ENCODE results near the gene ETFA. TPM values are rescaled to one million over a fixed set of nuclear protein-coding genes. Genes with fewer than 3 reads are reported as not detected.

The ETFA gene
- total RNA-seq, 2 experiments from 2014 or later = 159 to 164 TPM

GRCh38 chr15:76234337-76234889 is 76.9 kb downstream of the ETFA start:
- TF ChIP-seq CTCF (IDR thresholded peaks at IDR 0.05) = no peak
- Mint-ChIP-seq H3K4me3 (no peak overlapping the region), H3K9me3 (no peaks in the 10 kb centered on the region), H3K4me1 (ENCODE audit: low read depth) (no peaks in the 10 kb centered on the region), H3K27ac (no peak overlapping the region), H3K27me3 (no peaks in the 10 kb centered on the region), H3K36me3 (ENCODE audit: low read depth) (peaks cover 8% of the 10 kb centered on the region)
- intact Hi-C loops (cut with micrococcal nuclease) = no loop called here
- ChIA-PET CTCF (interaction anchor here (1.1 to 2.3 kb wide), 3 partner anchors 10 to 632 kb away, joined by 3 to 10 read pairs (median 4); no protein-coding TSS in a partner anchor), POLR2A (no interaction called here)
- DNase-seq = no peak
- ATAC-seq = no peak

- POLR2A ChIA-PET = no interaction called here
- intact Hi-C loops (cut with micrococcal nuclease) = no loop called here
Measured at GRCh38 chr15:76233921-76234320, 77.3 kb downstream of the ETFA start.

GRCh38 chr15:76229266-76229665 is 82.0 kb downstream of the ETFA start:
- intact Hi-C loops (cut with micrococcal nuclease) = no loop called here
- DNase-seq (no peak), ATAC-seq (no peak)
- H3K27ac Mint-ChIP-seq = no peak overlapping the region
- H3K4me3 Mint-ChIP-seq = no peak overlapping the region
- peaks cover 21% of the 10 kb centered on the region for H3K36me3 Mint-ChIP-seq (ENCODE audit: low read depth)
- peaks cover 3% of the 10 kb centered on the region for H3K4me1 Mint-ChIP-seq (ENCODE audit: low read depth)
- POLR2A ChIA-PET = no interaction called here
- CTCF ChIA-PET = interaction anchor here (1.2 kb wide), 1 partner anchor 19 kb away, joined by 3 read pairs; no protein-coding TSS in a partner anchor
- no peaks in the 10 kb centered on the region for H3K27me3 Mint-ChIP-seq
- no peaks in the 10 kb centered on the region for H3K9me3 Mint-ChIP-seq
- TF ChIP-seq CTCF (IDR thresholded peaks at IDR 0.05) = no peak

More at GRCh38 chr15:76233921-76234320, 77.3 kb downstream of the ETFA start:
- Mint-ChIP-seq H3K36me3 (ENCODE audit: low read depth) (peaks cover 8% of the 10 kb centered on the region), H3K4me1 (ENCODE audit: low read depth) (no peaks in the 10 kb centered on the region), H3K9me3 (no peaks in the 10 kb centered on the region), H3K27ac (no peak overlapping the region), H3K27me3 (no peaks in the 10 kb centered on the region), H3K4me3 (no peak overlapping the region)
- CTCF ChIA-PET = interaction anchor here (1.1 to 1.6 kb wide), 2 partner anchors 108 to 632 kb away, joined by 3 to 4 read pairs; no protein-coding TSS in a partner anchor
- DNase-seq (no peak), ATAC-seq (no peak)
- TF ChIP-seq CTCF (IDR thresholded peaks at IDR 0.05) = no peak

GRCh38 chr15:76223521-76223920 is 87.7 kb downstream of the ETFA start:
- peaks cover 3% of the 10 kb centered on the region for H3K4me1 Mint-ChIP-seq (ENCODE audit: low read depth)
- H3K27me3 Mint-ChIP-seq = no peaks in the 10 kb centered on the region
- DNase-seq = no peak
- peaks cover 47% of the 10 kb centered on the region for H3K36me3 Mint-ChIP-seq (ENCODE audit: low read depth)
- no peak overlapping the region for H3K27ac Mint-ChIP-seq
- intact Hi-C loops (cut with micrococcal nuclease) = no loop called here
- no peak for TF ChIP-seq CTCF (IDR thresholded peaks at IDR 0.05)
- ATAC-seq = no peak
- POLR2A ChIA-PET = no interaction called here
- H3K4me3 Mint-ChIP-seq = no peak overlapping the region
- no peaks in the 10 kb centered on the region for H3K9me3 Mint-ChIP-seq
- CTCF ChIA-PET = no interaction called here

- POLR2A ChIA-PET = no interaction called here
- intact Hi-C loops (cut with micrococcal nuclease) = no loop called here
Measured at GRCh38 chr15:76222159-76222558, 89.1 kb downstream of the ETFA start.

More at GRCh38 chr15:76222159-76222558, 89.1 kb downstream of the ETFA start:
- ATAC-seq = no peak
- Mint-ChIP-seq H3K9me3 (no peaks in the 10 kb centered on the region), H3K36me3 (ENCODE audit: low read depth) (peaks cover 45% of the 10 kb centered on the region), H3K4me3 (no peak overlapping the region), H3K27me3 (no peaks in the 10 kb centered on the region), H3K4me1 (ENCODE audit: low read depth) (peaks cover 3% of the 10 kb centered on the region), H3K27ac (no peak overlapping the region)
- CTCF ChIA-PET = interaction anchor here (0.7 to 1.9 kb wide), 3 partner anchors 12 to 31 kb away, joined by 3 to 4 read pairs (median 4); no protein-coding TSS in a partner anchor
- DNase-seq = no peak
- TF ChIP-seq CTCF (IDR thresholded peaks at IDR 0.05) = no peak

All from activated CD8-positive, alpha-beta T cell treated with anti-CD3 and anti-CD28 coated beads for 36 hours (primary cell).